OCI-LY7 (cell line): ENCODE results near the gene FNDC5. TPM values are rescaled to one million over a fixed set of nuclear protein-coding genes. Genes with fewer than 3 reads are reported as not detected.

Source experiments
- BruUV-seq: library from RNA; stranded (reverse); fragments of 400-500 nt; replicated peaks from 2 replicates; lab custom pipeline; 2021; lab: Mats Ljungman, UMichigan
- CTCF ChIA-PET: fragments of 300-600 bp; sonication (Branson Sonifier 250); formaldehyde crosslinking; loops from one replicate; lab custom pipeline; 2022; ENCODE audit warnings: antibody characterized with exemption; ENCODE audit not compliant: unreplicated experiment; lab: Charles Lee
- POLR2A ChIA-PET: fragments of 300-600 bp; sonication (Branson Sonifier 250); formaldehyde crosslinking; loops from one replicate; lab custom pipeline; 2022; ENCODE audit warnings: antibody characterized with exemption; lab: Charles Lee
- DNase-seq: peaks from one replicate; pipeline ENCODE4 v3.0.0-alpha.2; 2015; ENCODE audit warnings: low spot score
- H2AFZ ChIP-seq: fragments of 200-600 bp; sonication (generic), shearing (Covaris generic); 2 replicates; pipeline ENCODE4 v1.6.1; 2014; ENCODE audit warnings: mild to moderate bottlenecking, antibody characterized with exemption, low read length, moderate library complexity
- H3K27ac ChIP-seq: fragments of 200-600 bp; sonication (generic); 2 replicates; pipeline ENCODE4 v1.5.1; 2014; ENCODE audit warnings: mixed run types, low read depth, mild to moderate bottlenecking, moderate library complexity, low read length, inconsistent platforms; ENCODE audit not compliant: poor library complexity, severe bottlenecking
- H3K36me3 ChIP-seq: fragments of 200-600 bp; sonication (generic); 2 replicates; pipeline ENCODE4 v1.6.1; 2014; ENCODE audit warnings: mild to moderate bottlenecking, antibody characterized with exemption, low read length, moderate library complexity, mixed read lengths; ENCODE audit not compliant: insufficient read depth
- H3K4me1 ChIP-seq: fragments of 200-600 bp; sonication (generic); 2 replicates; pipeline ENCODE4 v1.5.1; 2014; ENCODE audit warnings: mild to moderate bottlenecking, low read length; ENCODE audit not compliant: insufficient read depth, poor library complexity, severe bottlenecking
- H3K4me2 ChIP-seq: fragments of 200-600 bp; sonication (generic); 2 replicates; pipeline ENCODE4 v1.6.1; 2014; ENCODE audit warnings: mild to moderate bottlenecking, low read length
- H3K4me3 ChIP-seq: fragments of 200-600 bp; sonication (generic); 2 replicates; pipeline ENCODE4 v1.5.1; 2014; ENCODE audit warnings: mild to moderate bottlenecking, low read depth, low read length; ENCODE audit not compliant: poor library complexity, severe bottlenecking
- H3K79me2 ChIP-seq: fragments of 200-600 bp; sonication (generic); 2 replicates; pipeline ENCODE4 v1.6.1; 2016; ENCODE audit warnings: low read depth, mild to moderate bottlenecking, low read length, moderate library complexity, mixed read lengths; ENCODE audit not compliant: insufficient read depth
- H3K9me2 ChIP-seq: fragments of 200-600 bp; sonication (generic); 2 replicates; pipeline ENCODE4 v1.6.1; 2016; ENCODE audit warnings: mild to moderate bottlenecking, low read length, mixed read lengths; ENCODE audit not compliant: insufficient read depth
- H3K9me3 ChIP-seq: fragments of 200-600 bp; sonication (generic); 2 replicates; pipeline ENCODE4 v1.6.1; 2014; ENCODE audit warnings: mild to moderate bottlenecking, mixed run types, low read length, mixed read lengths
- H4K20me1 ChIP-seq: fragments of 200-600 bp; sonication (generic); 2 replicates; pipeline ENCODE4 v1.6.1; 2014; ENCODE audit warnings: mild to moderate bottlenecking, antibody characterized with exemption, low read length, moderate library complexity, mixed read lengths; ENCODE audit not compliant: insufficient read depth
- CTCF ChIP-seq: fragments of 200-600 bp; sonication (generic); conservative IDR thresholded peaks from 2 replicates; pipeline ENCODE4 v1.5.1; 2014; ENCODE audit warnings: mild to moderate bottlenecking, antibody characterized with exemption, low read length, moderate library complexity, mixed read lengths
- EZH2phosphoT487 ChIP-seq: fragments of 200-600 bp; sonication (generic); IDR thresholded peaks from 2 replicates; pipeline ENCODE4 v1.6.1; 2018; ENCODE audit warnings: low read depth, borderline replicate concordance, mild to moderate bottlenecking, mixed run types, antibody characterized with exemption, low read length, moderate library complexity, mixed read lengths
- intact Hi-C: fragments of 100-400 bp; cut with micrococcal nuclease; formaldehyde crosslinking; loops from one replicate; pipeline ENCODE4 v1.10.0; 2022; ENCODE audit not compliant: unreplicated experiment
- total RNA-seq, 2 experiments: library from RNA; depleted of rRNA in 1 of 2; stranded (reverse); fragments of >200 nt in 1 of 2; shearing (Covaris generic) in 1 of 2; gene quantifications; 2 replicates each; pipeline ENCODE4 v1.2.3, GENCODE V29; 2014 to 2022

FNDC5 gene
- total RNA-seq, 2 experiments from 2014 or later: not detected

- CTCF ChIA-PET: no interaction called here
- no peak for DNase-seq
- Histone ChIP-seq H2AFZ (no peak overlapping the region), H3K4me3 (peak overlapping the region; percentile 60), H3K79me2 (no peaks in the 10 kb centered on the region), H3K9me3 (no peaks in the 10 kb centered on the region), H4K20me1 (no peaks in the 10 kb centered on the region), H3K4me2 (peak overlapping the region; percentile 60), H3K36me3 (no peaks in the 10 kb centered on the region), H3K27ac (no peak overlapping the region), H3K9me2 (no peaks in the 10 kb centered on the region), H3K4me1 (peaks cover 5% of the 10 kb centered on the region)
- intact Hi-C loops: no loop called here
- no peak for TF ChIP-seq CTCF
- no peak for TF ChIP-seq EZH2phosphoT487
- POLR2A ChIA-PET: no interaction called here
- BruUV-seq: no TSS peak
Measured at GRCh38 chr1:32901823-32902534, 31.3 kb upstream of the FNDC5 start.

- Histone ChIP-seq H3K27ac (no peak within 1 kb of the TSS), H3K9me2 (no peaks in the 10 kb centered on the region), H3K4me1 (peaks cover 5% of the 10 kb centered on the region), H3K4me3 (peak within 1 kb of the TSS; percentile 60), H2AFZ (0 out of 2 replicates have a peak within 1 kb of the TSS, but pooled peaks have one; percentile 20), H3K36me3 (no peaks in the 10 kb centered on the region), H4K20me1 (no peaks in the 10 kb centered on the region), H3K9me3 (no peaks in the 10 kb centered on the region), H3K4me2 (peak within 1 kb of the TSS; percentile 62), H3K79me2 (no peaks in the 10 kb centered on the region)
- CTCF ChIA-PET: no interaction called here
- TF ChIP-seq EZH2phosphoT487 (no peak), CTCF (no peak)
- BruUV-seq: no TSS peak
- POLR2A ChIA-PET: no interaction called here
- DNase-seq: peak; percentile 32
- intact Hi-C loops: no loop called here
Measured at GRCh38 chr1:32900956-32901822, 30.5 kb upstream of the FNDC5 start, which contains the start of gene TMEM54. TMEM54 (minus strand) TSS chr1:32901389; CDS start chr1:32901238, 151 bp downstream.
